Liver (tissue), 3 donors: ENCODE results near the gene RPGRIP1.

Experiments used
- EGR1 ChIP-seq, 2 donors: IDR thresholded peaks; 2 replicates each; pipeline ENCODE4 v1.6.1; 2016 to 2018; ENCODE audit warnings: antibody characterized with exemption in 2 of 2, low read depth in 2 of 2
- GABPA ChIP-seq, 2 donors: IDR thresholded peaks in 1 of 2; conservative IDR thresholded peaks in 1 of 2; 2 replicates each; pipeline ENCODE4 v1.6.1; 2016; ENCODE audit warnings: antibody characterized with exemption in 2 of 2, mild to moderate bottlenecking in 1 of 2, moderate library complexity in 1 of 2
- JUND ChIP-seq, 2 donors: IDR thresholded peaks; 2 replicates each; pipeline ENCODE4 v1.6.1; 2016; ENCODE audit warnings: antibody characterized with exemption in 2 of 2
- RAD21 ChIP-seq, 2 donors: IDR thresholded peaks; 2 replicates each; pipeline ENCODE4 v1.6.1; 2016; ENCODE audit warnings: antibody characterized with exemption in 2 of 2, mild to moderate bottlenecking in 2 of 2
- TAF1 ChIP-seq: conservative IDR thresholded peaks from 2 replicates; pipeline ENCODE4 v1.6.1; 2016; ENCODE audit warnings: antibody characterized with exemption, mild to moderate bottlenecking
- YY1 ChIP-seq: IDR thresholded peaks from 2 replicates; pipeline ENCODE4 v1.6.1; 2016; ENCODE audit warnings: antibody characterized with exemption, mild to moderate bottlenecking
- TF ChIP-seq, protein P1 (sequence below): fragments of 150-350 bp; IDR thresholded peaks from 2 replicates; pipeline ENCODE4 v1.5.1; 2017; ENCODE audit warnings: improper control_type of control experiment, low read depth, low read length; ENCODE audit not compliant: missing input control
- TF ChIP-seq, protein P2 (sequence below): IDR thresholded peaks from 2 replicates; pipeline ENCODE4 v1.6.1; 2016; ENCODE audit warnings: antibody characterized with exemption
- TF ChIP-seq, protein P3 (sequence below): IDR thresholded peaks from 2 replicates; pipeline ENCODE4 v1.6.1; 2016; ENCODE audit warnings: antibody characterized with exemption, mild to moderate bottlenecking
- donor health status: healthy.
- donor health status: healthy.

DNA sequence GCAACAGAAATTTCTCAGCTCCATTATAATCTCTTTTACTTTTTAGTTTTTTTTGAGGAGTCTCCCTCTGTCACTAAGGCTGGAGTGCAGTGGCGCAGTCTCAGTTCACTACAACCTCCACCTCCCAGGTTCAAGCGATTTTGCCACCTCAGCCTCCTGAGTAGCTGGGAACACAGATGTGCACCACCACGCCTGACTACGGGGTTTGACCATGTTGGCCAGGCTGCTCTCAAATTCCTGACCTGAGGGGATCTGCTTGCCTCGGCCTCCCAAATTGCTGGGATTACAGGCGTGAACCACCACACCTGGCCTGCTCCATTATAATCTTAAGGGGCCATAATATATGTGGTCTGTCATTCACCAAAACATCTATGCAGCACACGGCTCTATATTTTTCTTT lies 34.1 kb upstream of the RPGRIP1 start:
- TF ChIP-seq, protein P1, sequence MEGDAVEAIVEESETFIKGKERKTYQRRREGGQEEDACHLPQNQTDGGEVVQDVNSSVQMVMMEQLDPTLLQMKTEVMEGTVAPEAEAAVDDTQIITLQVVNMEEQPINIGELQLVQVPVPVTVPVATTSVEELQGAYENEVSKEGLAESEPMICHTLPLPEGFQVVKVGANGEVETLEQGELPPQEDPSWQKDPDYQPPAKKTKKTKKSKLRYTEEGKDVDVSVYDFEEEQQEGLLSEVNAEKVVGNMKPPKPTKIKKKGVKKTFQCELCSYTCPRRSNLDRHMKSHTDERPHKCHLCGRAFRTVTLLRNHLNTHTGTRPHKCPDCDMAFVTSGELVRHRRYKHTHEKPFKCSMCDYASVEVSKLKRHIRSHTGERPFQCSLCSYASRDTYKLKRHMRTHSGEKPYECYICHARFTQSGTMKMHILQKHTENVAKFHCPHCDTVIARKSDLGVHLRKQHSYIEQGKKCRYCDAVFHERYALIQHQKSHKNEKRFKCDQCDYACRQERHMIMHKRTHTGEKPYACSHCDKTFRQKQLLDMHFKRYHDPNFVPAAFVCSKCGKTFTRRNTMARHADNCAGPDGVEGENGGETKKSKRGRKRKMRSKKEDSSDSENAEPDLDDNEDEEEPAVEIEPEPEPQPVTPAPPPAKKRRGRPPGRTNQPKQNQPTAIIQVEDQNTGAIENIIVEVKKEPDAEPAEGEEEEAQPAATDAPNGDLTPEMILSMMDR = no peak
- TF ChIP-seq GABPA (IDR thresholded peaks at IDR 0.05 in 1 of 2, conservative IDR thresholded peaks at IDR 0.05 in 1 of 2) (no peak), JUND (IDR thresholded peaks at IDR 0.05) (no peak), YY1 (no peak), TAF1 (no peak), RAD21 (IDR thresholded peaks at IDR 0.05) (no peak), EGR1 (IDR thresholded peaks at IDR 0.05; ENCODE audit: low read depth in 2 of 2) (no peak)
- TF ChIP-seq, protein P2, sequence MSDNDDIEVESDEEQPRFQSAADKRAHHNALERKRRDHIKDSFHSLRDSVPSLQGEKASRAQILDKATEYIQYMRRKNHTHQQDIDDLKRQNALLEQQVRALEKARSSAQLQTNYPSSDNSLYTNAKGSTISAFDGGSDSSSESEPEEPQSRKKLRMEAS = no peak
- TF ChIP-seq, protein P3, sequence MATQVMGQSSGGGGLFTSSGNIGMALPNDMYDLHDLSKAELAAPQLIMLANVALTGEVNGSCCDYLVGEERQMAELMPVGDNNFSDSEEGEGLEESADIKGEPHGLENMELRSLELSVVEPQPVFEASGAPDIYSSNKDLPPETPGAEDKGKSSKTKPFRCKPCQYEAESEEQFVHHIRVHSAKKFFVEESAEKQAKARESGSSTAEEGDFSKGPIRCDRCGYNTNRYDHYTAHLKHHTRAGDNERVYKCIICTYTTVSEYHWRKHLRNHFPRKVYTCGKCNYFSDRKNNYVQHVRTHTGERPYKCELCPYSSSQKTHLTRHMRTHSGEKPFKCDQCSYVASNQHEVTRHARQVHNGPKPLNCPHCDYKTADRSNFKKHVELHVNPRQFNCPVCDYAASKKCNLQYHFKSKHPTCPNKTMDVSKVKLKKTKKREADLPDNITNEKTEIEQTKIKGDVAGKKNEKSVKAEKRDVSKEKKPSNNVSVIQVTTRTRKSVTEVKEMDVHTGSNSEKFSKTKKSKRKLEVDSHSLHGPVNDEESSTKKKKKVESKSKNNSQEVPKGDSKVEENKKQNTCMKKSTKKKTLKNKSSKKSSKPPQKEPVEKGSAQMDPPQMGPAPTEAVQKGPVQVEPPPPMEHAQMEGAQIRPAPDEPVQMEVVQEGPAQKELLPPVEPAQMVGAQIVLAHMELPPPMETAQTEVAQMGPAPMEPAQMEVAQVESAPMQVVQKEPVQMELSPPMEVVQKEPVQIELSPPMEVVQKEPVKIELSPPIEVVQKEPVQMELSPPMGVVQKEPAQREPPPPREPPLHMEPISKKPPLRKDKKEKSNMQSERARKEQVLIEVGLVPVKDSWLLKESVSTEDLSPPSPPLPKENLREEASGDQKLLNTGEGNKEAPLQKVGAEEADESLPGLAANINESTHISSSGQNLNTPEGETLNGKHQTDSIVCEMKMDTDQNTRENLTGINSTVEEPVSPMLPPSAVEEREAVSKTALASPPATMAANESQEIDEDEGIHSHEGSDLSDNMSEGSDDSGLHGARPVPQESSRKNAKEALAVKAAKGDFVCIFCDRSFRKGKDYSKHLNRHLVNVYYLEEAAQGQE = no peak
